Measurements from ENCODE around the gene TANK.

The TANK gene

GRCh38 chr2:161228511-161229240 is 68.4 kb downstream of the TANK start:
- no peak for DNase-seq (ENCODE audit: low spot score)

GRCh38 chr2:161230959-161231358 is 70.7 kb downstream of the TANK start:
- no peak for DNase-seq (ENCODE audit: low spot score)

GRCh38 chr2:161232571-161232970 is 72.3 kb downstream of the TANK start:
- DNase-seq (ENCODE audit: low spot score) = no peak

GRCh38 chr2:161233858-161234431 is 73.7 kb downstream of the TANK start:
- no peak for DNase-seq (ENCODE audit: low spot score)

GRCh38 chr2:161234627-161235026 is 74.4 kb downstream of the TANK start:
- DNase-seq (ENCODE audit: low spot score) = no peak

GRCh38 chr2:161237392-161238264 is 77.4 kb downstream of the TANK start:
- DNase-seq (ENCODE audit: low spot score) = peak; percentile 55

GRCh38 chr2:161238265-161238559 is 78.0 kb downstream of the TANK start:
- DNase-seq (ENCODE audit: low spot score) = no peak

- peak; percentile 82 for DNase-seq (ENCODE audit: low spot score)
Measured at GRCh38 chr2:161238560-161239325, 78.5 kb downstream of the TANK start.

- peak; percentile 18 for DNase-seq (ENCODE audit: low spot score)
Measured at GRCh38 chr2:161239326-161240109, 79.3 kb downstream of the TANK start.

GRCh38 chr2:161241894-161242293 is 81.7 kb downstream of the TANK start:
- no peak for DNase-seq (ENCODE audit: low spot score)

GRCh38 chr2:161243312-161243711 is 83.1 kb downstream of the TANK start:
- no peak for DNase-seq (ENCODE audit: low spot score)

- no peak for DNase-seq (ENCODE audit: low spot score)
Measured at GRCh38 chr2:161243905-161244304, 83.7 kb downstream of the TANK start.

- DNase-seq (ENCODE audit: low spot score) = peak; percentile 27
Measured at GRCh38 chr2:161244387-161245260, 84.4 kb downstream of the TANK start.

GRCh38 chr2:161245261-161245553 is 85.0 kb downstream of the TANK start:
- DNase-seq (ENCODE audit: low spot score) = no peak

GRCh38 chr2:161245671-161246070 is 85.4 kb downstream of the TANK start:
- no peak for DNase-seq (ENCODE audit: low spot score)

GRCh38 chr2:161246281-161246680 is 86.1 kb downstream of the TANK start:
- no peak for DNase-seq (ENCODE audit: low spot score)

- DNase-seq (ENCODE audit: low spot score) = peak; percentile 71
Measured at GRCh38 chr2:161250864-161251436, 90.7 kb downstream of the TANK start.

GRCh38 chr2:161257123-161257952 is 97.1 kb downstream of the TANK start:
- DNase-seq (ENCODE audit: low spot score) = no peak

- DNase-seq (ENCODE audit: low spot score) = no peak
Measured at GRCh38 chr2:161265874-161266273, 105.6 kb downstream of the TANK start.

Measured in iPS-NIHi11 (cell line).